HG02678 (cell line): ENCODE data around the gene CENPK.
"Not testable (repeated sequence)": the region's sequence is repeated elsewhere in the genome, so short reads cannot be mapped to it uniquely, and the experiment has no call there.

Experiments
- ATAC-seq: cut with Tn5 transposase; IDR thresholded peaks from one replicate; pipeline ENCODE4 v1.9.1; 2021; ENCODE audit warnings: mild to moderate bottlenecking, moderate library complexity; ENCODE audit not compliant: unreplicated experiment

CENPK gene

GRCh38 chr5:65508978-65509377 is 54.0 kb downstream of the CENPK start:
- ATAC-seq = no peak

- no peak for ATAC-seq
These were observed 56.0 kb downstream of the CENPK start for GRCh38 chr5:65506961-65507360.

- no peak for ATAC-seq
These were observed 73.8 kb downstream of the CENPK start for GRCh38 chr5:65489119-65489518.

GRCh38 chr5:65488038-65488687 is 74.8 kb downstream of the CENPK start:
- not testable (repeated sequence) for ATAC-seq

GRCh38 chr5:65486803-65487202 is 76.2 kb downstream of the CENPK start:
- not testable (repeated sequence) for ATAC-seq

- ATAC-seq = no peak
These were observed 77.6 kb downstream of the CENPK start for GRCh38 chr5:65485405-65485804.

GRCh38 chr5:65483546-65484346 is 79.2 kb downstream of the CENPK start:
- ATAC-seq = peak; percentile 58

- no peak for ATAC-seq
These were observed 80.0 kb downstream of the CENPK start for GRCh38 chr5:65482736-65483545.

GRCh38 chr5:65482296-65482735 is 80.7 kb downstream of the CENPK start:
- ATAC-seq = no peak

- peak; percentile 78 for ATAC-seq
These were observed 81.2 kb downstream of the CENPK start, which contains the start of gene ADAMTS6 for GRCh38 chr5:65481635-65482295. Gene ADAMTS6, minus strand, starts transcription at chr5:65481920. Its CDS starts 8,247 bp downstream, at chr5:65473673.

- ATAC-seq = peak; percentile 15
These were observed 81.8 kb downstream of the CENPK start for GRCh38 chr5:65481171-65481581.

GRCh38 chr5:65480306-65480865 is 82.6 kb downstream of the CENPK start:
- peak; percentile 22 for ATAC-seq

- no peak for ATAC-seq
These were observed 83.4 kb downstream of the CENPK start for GRCh38 chr5:65479527-65479926.

GRCh38 chr5:65478336-65478735 is 84.6 kb downstream of the CENPK start:
- ATAC-seq = no peak

- ATAC-seq = no peak
These were observed 87.1 kb downstream of the CENPK start for GRCh38 chr5:65475895-65476294.

- no peak for ATAC-seq
These were observed 87.6 kb downstream of the CENPK start for GRCh38 chr5:65475336-65475735.

- no peak for ATAC-seq
These were observed 88.7 kb downstream of the CENPK start for GRCh38 chr5:65474130-65474711.

GRCh38 chr5:65468633-65469032 is 94.3 kb downstream of the CENPK start:
- ATAC-seq = no peak
